OCI-LY3 (cell line): ENCODE measurements around the gene CHD2.

ENCODE experiments used
- H2AFZ ChIP-seq: fragments of 200-600, 300-600 bp; shearing (Covaris generic); 2 replicates; pipeline ENCODE4 v1.6.0; 2014; ENCODE audit warnings: antibody characterized with exemption, low read depth, low read length
- H3K27ac ChIP-seq: fragments of 200-600, 300-600 bp; sonication (generic); 2 replicates; pipeline ENCODE4 v1.5.1; 2014; ENCODE audit warnings: mild to moderate bottlenecking, low read length, moderate library complexity, mixed read lengths
- H3K27me3 ChIP-seq: fragments of 200-600, 300-600 bp; sonication (generic); 2 replicates; pipeline ENCODE4 v1.6.1; 2014; ENCODE audit warnings: low read depth, low read length, mixed read lengths
- H3K36me3 ChIP-seq: fragments of 200-600, 300-600 bp; sonication (generic); replicated peaks from 2 replicates; pipeline ENCODE3; 2014; ENCODE audit warnings: low read depth, low read length, mixed read lengths
- H3K4me1 ChIP-seq: fragments of 300-600, 200-600 bp; sonication (generic); 2 replicates; pipeline ENCODE4 v1.6.1; 2014; ENCODE audit warnings: low read length, mixed read lengths
- H3K4me2 ChIP-seq: fragments of 200-600, 300-600 bp; sonication (generic); 2 replicates; pipeline ENCODE4 v1.6.1; 2014; ENCODE audit warnings: low read length, mixed read lengths
- H3K4me3 ChIP-seq: fragments of 300-600, 200-600 bp; sonication (generic); 2 replicates; pipeline ENCODE4 v1.5.1; 2014; ENCODE audit warnings: antibody characterized with exemption, mild to moderate bottlenecking, low read length, moderate library complexity
- H3K79me2 ChIP-seq: fragments of 300-600, 200-600 bp; shearing (Covaris generic); 2 replicates; pipeline ENCODE4 v1.6.1; 2014; ENCODE audit warnings: mild to moderate bottlenecking, low read length, mixed read lengths
- H3K9ac ChIP-seq: fragments of 300-600, 200-600 bp; shearing (Covaris generic); 2 replicates; pipeline ENCODE4 v1.6.0; 2014; ENCODE audit warnings: mild to moderate bottlenecking, low read length, moderate library complexity
- H3K9me3 ChIP-seq: fragments of 200-600, 300-600 bp; shearing (Covaris generic); 2 replicates; pipeline ENCODE4 v1.6.1; 2014; ENCODE audit warnings: low read length, mixed read lengths; ENCODE audit not compliant: insufficient read depth
- H4K20me1 ChIP-seq: fragments of 200-600, 300-600 bp; sonication (generic); 2 replicates; pipeline ENCODE4 v1.6.1; 2016; ENCODE audit warnings: low read length, mixed read lengths; ENCODE audit not compliant: insufficient read depth
- CTCF ChIP-seq: fragments of 200-600, 300-600 bp; sonication (generic); IDR thresholded peaks from 2 replicates; pipeline ENCODE4 v1.5.1; 2014; ENCODE audit warnings: antibody characterized with exemption, low read length, low read depth
- EZH2phosphoT487 ChIP-seq: fragments of 200-600 bp; shearing (Covaris generic); IDR thresholded peaks from 2 replicates; pipeline ENCODE4 v1.6.1; 2018; ENCODE audit warnings: antibody characterized with exemption, mixed run types, low read depth

The CHD2 gene

GRCh38 chr15:93007994-93008393 lies 107.9 kb downstream of the CHD2 start:
- Histone ChIP-seq H4K20me1 (peaks cover 20% of the 10 kb centered on the region; the same call in 1 of the 2 replicates), H3K36me3 (peaks cover 89% of the 10 kb centered on the region), H3K4me3 (no peak overlapping the region), H3K27me3 (no peaks in the 10 kb centered on the region), H3K27ac (no peak overlapping the region), H3K9ac (no peak overlapping the region), H3K79me2 (peaks cover 4% of the 10 kb centered on the region; the same call in 1 of the 2 replicates), H3K9me3 (no peaks in the 10 kb centered on the region), H3K4me2 (no peak overlapping the region), H2AFZ (no peak overlapping the region), H3K4me1 (no peaks in the 10 kb centered on the region)
- TF ChIP-seq CTCF = no peak
- TF ChIP-seq EZH2phosphoT487 = no peak

- no peaks in the 10 kb centered on the region for H3K9me3 ChIP-seq
- no peaks in the 10 kb centered on the region for H4K20me1 ChIP-seq
- no peak overlapping the region for H2AFZ ChIP-seq
- peaks cover 87% of the 10 kb centered on the region for H3K36me3 ChIP-seq
- H3K27me3 ChIP-seq = no peaks in the 10 kb centered on the region
- TF ChIP-seq EZH2phosphoT487 = no peak
- TF ChIP-seq CTCF = no peak
- no peak overlapping the region for H3K4me3 ChIP-seq
- H3K79me2 ChIP-seq = peaks cover 4% of the 10 kb centered on the region; the same call in 1 of the 2 replicates
- no peak overlapping the region for H3K27ac ChIP-seq
- H3K4me2 ChIP-seq = no peak overlapping the region
- H3K4me1 ChIP-seq = no peaks in the 10 kb centered on the region
- no peak overlapping the region for H3K9ac ChIP-seq
Measured at GRCh38 chr15:93012786-93013185, 112.7 kb downstream of the CHD2 start.

GRCh38 chr15:93017526-93017925 lies 117.4 kb downstream of the CHD2 start:
- Histone ChIP-seq H3K9me3 (no peaks in the 10 kb centered on the region), H3K4me1 (no peaks in the 10 kb centered on the region), H2AFZ (no peak overlapping the region), H4K20me1 (peaks cover 23% of the 10 kb centered on the region), H3K79me2 (peaks cover 21% of the 10 kb centered on the region), H3K9ac (no peak overlapping the region), H3K4me3 (no peak overlapping the region), H3K27ac (no peak overlapping the region), H3K36me3 (peaks cover 88% of the 10 kb centered on the region), H3K4me2 (no peak overlapping the region), H3K27me3 (no peaks in the 10 kb centered on the region)
- TF ChIP-seq EZH2phosphoT487 (no peak), CTCF (no peak)

GRCh38 chr15:93018574-93018973 lies 118.5 kb downstream of the CHD2 start:
- H3K4me1 ChIP-seq = no peaks in the 10 kb centered on the region
- no peak overlapping the region for H3K4me3 ChIP-seq
- no peaks in the 10 kb centered on the region for H3K27me3 ChIP-seq
- H3K36me3 ChIP-seq = peaks cover 88% of the 10 kb centered on the region
- H3K9me3 ChIP-seq = no peaks in the 10 kb centered on the region
- peaks cover 34% of the 10 kb centered on the region for H4K20me1 ChIP-seq
- H3K79me2 ChIP-seq = peaks cover 27% of the 10 kb centered on the region
- H3K9ac ChIP-seq = no peak overlapping the region
- TF ChIP-seq CTCF (no peak), EZH2phosphoT487 (no peak)
- no peak overlapping the region for H3K27ac ChIP-seq
- H3K4me2 ChIP-seq = no peak overlapping the region
- H2AFZ ChIP-seq = no peak overlapping the region
